ENCODE results near the gene SLC24A1.

- no peak for TF ChIP-seq ZNF143 (CRISPR knock-in tag; IDR thresholded peaks at IDR 0.05)
- no peak for TF ChIP-seq ZNF121 (CRISPR knock-in tag; IDR thresholded peaks at IDR 0.05)
- no peak for TF ChIP-seq HOMEZ (CRISPR knock-in tag; IDR thresholded peaks at IDR 0.05; ENCODE audit: low read depth)
- no peak for TF ChIP-seq ZNF18 (CRISPR knock-in tag; IDR thresholded peaks at IDR 0.05; ENCODE audit: insufficient replicate concordance)
- no peak for TF ChIP-seq FIP1L1 (IDR thresholded peaks at IDR 0.05; ENCODE audit: borderline replicate concordance, insufficient read depth, low read depth, low read length)
- TF ChIP-seq EP300 (IDR thresholded peaks at IDR 0.05; ENCODE audit: low read depth in 2 of 2, low read length in 2 of 2) = no peak
- no peak for TF ChIP-seq EP300 (CRISPR knock-in tag; IDR thresholded peaks at IDR 0.05; ENCODE audit: borderline replicate concordance)
- no peak for TF ChIP-seq ZNF639 (CRISPR knock-in tag; conservative IDR thresholded peaks at IDR 0.05)
Measured at GRCh38 chr15:65611888-65612615, 9.7 kb upstream of the SLC24A1 start.
